K562 (cell line): ENCODE data around the gene TTBK1. TPM values are rescaled to one million over a fixed set of nuclear protein-coding genes. Genes with fewer than 3 reads are reported as not detected.
A peak's percentile ranks its signal among the peaks of the same experiment; 100 is the strongest.

Experiments
- HCFC1 ChIP-seq: IDR thresholded peaks from 2 replicates; pipeline ENCODE4 v1.6.1; 2012; ENCODE audit warnings: low read depth, low read length, improper control_type of control experiment
- IFI16 ChIP-seq: fragments of 250-450 bp; sonication (Bioruptor Pico); IDR thresholded peaks from 2 replicates; pipeline ENCODE4 v2.1.2; 2022; ENCODE audit warnings: mild to moderate bottlenecking, inconsistent platforms
- ILF3 ChIP-seq: fragments of 450-650 bp; IDR thresholded peaks from 2 replicates; pipeline ENCODE4 v1.6.1; 2018; ENCODE audit warnings: antibody characterized with exemption, mild to moderate bottlenecking, moderate library complexity, borderline replicate concordance
- ILK ChIP-seq: fragments of 450-650 bp; IDR thresholded peaks from 2 replicates; pipeline ENCODE4 v1.6.1; 2016; ENCODE audit warnings: missing genetic modification characterization, low read depth, mild to moderate bottlenecking, missing compliant biosample characterization, moderate library complexity, borderline replicate concordance
- NR4A1 ChIP-seq, 2 experiments: fragments of 250-450 bp in 1 of 2; fragments of 450-650 bp in 1 of 2; sonication (Bioruptor Pico) in 1 of 2; IDR thresholded peaks; 2 replicates each; pipeline versions ENCODE4 v1.4.0 to v1.6.1; 2016 to 2020; ENCODE audit warnings: mild to moderate bottlenecking in 2 of 2, missing compliant biosample characterization in 1 of 2, missing genetic modification characterization in 1 of 2, moderate library complexity in 1 of 2
- PTTG1 ChIP-seq: fragments of 450-650 bp; IDR thresholded peaks from 2 replicates; pipeline ENCODE4 v1.6.1; 2016; ENCODE audit warnings: low read depth, mild to moderate bottlenecking, missing genetic modification characterization, missing compliant biosample characterization
- ZNF318 ChIP-seq, 2 experiments: fragments of 450-650 bp; IDR thresholded peaks; 2 replicates each; pipeline ENCODE4 v1.6.1; 2016; ENCODE audit warnings: mild to moderate bottlenecking in 2 of 2, borderline replicate concordance in 1 of 2, low read depth in 1 of 2, moderate library complexity in 1 of 2
- polyA plus RNA-seq, 8 experiments: library from polyadenylated mRNA; depleted of rRNA in 4 of 8; stranded (reverse) in 5 of 8; unstranded in 3 of 8; fragments of >200 nt; fragmentation: Nextera tagmentation in 2 of 8; fragmentation: Illumina TruSeq in 1 of 8; extraction: Ambion mirVana in 2 of 8; extraction: Trizol in 1 of 8; gene quantifications; 2 replicates each; pipeline versions ENCODE4 v1.2.1 to v1.2.3, GENCODE V29; 2011 to 2014; ENCODE audit warnings: inconsistent platforms in 1 of 8, missing spikeins in 1 of 8
- total RNA-seq, 7 experiments: library from RNA; depleted of rRNA in 6 of 7; stranded (reverse); fragments of >200 nt in 6 of 7; fragmentation: Illumina TruSeq in 2 of 7; extraction: Trizol in 2 of 7; gene quantifications; 2 replicates each; pipeline versions ENCODE4 v1.2.1 to v1.2.3, GENCODE V29; 2011 to 2021; ENCODE audit warnings: low replicate concordance in 1 of 7
- TF ChIP-seq, protein P1 (sequence below), 3 experiments: fragments of 200-800 bp in 1 of 3; sonication (Bioruptor generic) in 1 of 3; sonication (generic) in 1 of 3; formaldehyde crosslinking in 1 of 3; IDR thresholded peaks; 2 replicates each; pipeline versions ENCODE4 v1.6.1 to v1.8.0; 2016 to 2022; ENCODE audit warnings: mild to moderate bottlenecking in 2 of 3, missing compliant biosample characterization in 2 of 3, missing genetic modification characterization in 2 of 3, missing genetic modification reagents in 1 of 3

Gene TTBK1
- total and polyA plus RNA-seq, 9 of the 15 experiments (the other 6 are each of a cell fraction or from before 2014, with no cell fraction given), result not detected

GRCh38 chr6:43231053-43231452 is 12.2 kb upstream of the TTBK1 start (continued):
- no peak for TF ChIP-seq ZNF318 (IDR thresholded peaks at IDR 0.05; ENCODE audit: borderline replicate concordance in 1 of 2, low read depth in 1 of 2)
- peak; percentile 41; the same call in 1 of the 2 replicates for TF ChIP-seq PTTG1 (tag)
- TF ChIP-seq HCFC1, result no peak
- 0 out of 2 replicates have a peak, but pooled peaks have one; percentile 34 for TF ChIP-seq ILK (tag)
- TF ChIP-seq ILF3, result no peak
- TF ChIP-seq NR4A1 (CRISPR knock-in tag; IDR thresholded peaks at IDR 0.05), result no peak
- peak; percentile 73; the same call in 1 of the 2 replicates for TF ChIP-seq NR4A1 (tag; IDR thresholded peaks at IDR 0.05)
- TF ChIP-seq IFI16, result no peak
- TF ChIP-seq, protein P1, sequence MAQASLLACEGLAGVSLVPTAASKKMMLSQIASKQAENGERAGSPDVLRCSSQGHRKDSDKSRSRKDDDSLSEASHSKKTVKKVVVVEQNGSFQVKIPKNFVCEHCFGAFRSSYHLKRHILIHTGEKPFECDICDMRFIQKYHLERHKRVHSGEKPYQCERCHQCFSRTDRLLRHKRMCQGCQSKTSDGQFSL (CRISPR knock-in tag; IDR thresholded peaks at IDR 0.05), result no peak
- TF ChIP-seq, protein P1 (tag; IDR thresholded peaks at IDR 0.05), result peak in 1 of 2 experiments; percentile 49; a peak in 1 of 4 replicates
